Inflammatory macrophage treated with lipopolysaccharide for 4 hours (primary cell): ENCODE measurements around the gene NR5A2.

Experiments
- DNase-seq: peaks from one replicate; pipeline ENCODE4 v3.0.0-alpha.2; 2020

Gene NR5A2

GRCh38 chr1:200075522-200075921 lies 48.0 kb downstream of the NR5A2 start:
- no peak for DNase-seq

- DNase-seq: no peak
Measured at GRCh38 chr1:200075938-200076546, 48.5 kb downstream of the NR5A2 start.

- no peak for DNase-seq
Measured at GRCh38 chr1:200079232-200079940, 51.9 kb downstream of the NR5A2 start.

- DNase-seq: no peak
Measured at GRCh38 chr1:200081151-200081968, 53.9 kb downstream of the NR5A2 start.

GRCh38 chr1:200081969-200082245 lies 54.4 kb downstream of the NR5A2 start:
- DNase-seq: no peak

- DNase-seq: no peak
Measured at GRCh38 chr1:200082329-200082728, 54.8 kb downstream of the NR5A2 start.

GRCh38 chr1:200090252-200091159 lies 63.0 kb downstream of the NR5A2 start:
- no peak for DNase-seq

GRCh38 chr1:200095057-200095577 lies 67.6 kb downstream of the NR5A2 start:
- DNase-seq: no peak

- no peak for DNase-seq
Measured at GRCh38 chr1:200096774-200097173, 69.3 kb downstream of the NR5A2 start.

- no peak for DNase-seq
Measured at GRCh38 chr1:200099040-200099439, 71.5 kb downstream of the NR5A2 start.

- no peak for DNase-seq
Measured at GRCh38 chr1:200103966-200104583, 76.6 kb downstream of the NR5A2 start.

GRCh38 chr1:200107004-200107470 lies 79.5 kb downstream of the NR5A2 start:
- peak; percentile 27 for DNase-seq

- no peak for DNase-seq
Measured at GRCh38 chr1:200108659-200109058, 81.1 kb downstream of the NR5A2 start.

GRCh38 chr1:200112290-200112689 lies 84.8 kb downstream of the NR5A2 start:
- DNase-seq: no peak

- DNase-seq: peak; percentile 7
Measured at GRCh38 chr1:200115532-200115931, 88.0 kb downstream of the NR5A2 start.

- no peak for DNase-seq
Measured at GRCh38 chr1:200116324-200116723, 88.8 kb downstream of the NR5A2 start.

GRCh38 chr1:200118779-200119505 lies 91.4 kb downstream of the NR5A2 start:
- no peak for DNase-seq

GRCh38 chr1:200121421-200121820 lies 93.9 kb downstream of the NR5A2 start:
- no peak for DNase-seq

GRCh38 chr1:200124309-200124708 lies 96.8 kb downstream of the NR5A2 start:
- no peak for DNase-seq

GRCh38 chr1:200128081-200128480 lies 100.6 kb downstream of the NR5A2 start:
- DNase-seq: no peak
